HG02852 (cell line): ENCODE results near the gene COQ8A.
A peak's percentile ranks its signal among the peaks of the same experiment; 100 is the strongest.

Experiments
- ATAC-seq: cut with Tn5 transposase; IDR thresholded peaks from one replicate; pipeline ENCODE4 v1.9.1; 2021; ENCODE audit warnings: mild to moderate bottlenecking, moderate library complexity; ENCODE audit not compliant: unreplicated experiment

Gene COQ8A

DNA sequence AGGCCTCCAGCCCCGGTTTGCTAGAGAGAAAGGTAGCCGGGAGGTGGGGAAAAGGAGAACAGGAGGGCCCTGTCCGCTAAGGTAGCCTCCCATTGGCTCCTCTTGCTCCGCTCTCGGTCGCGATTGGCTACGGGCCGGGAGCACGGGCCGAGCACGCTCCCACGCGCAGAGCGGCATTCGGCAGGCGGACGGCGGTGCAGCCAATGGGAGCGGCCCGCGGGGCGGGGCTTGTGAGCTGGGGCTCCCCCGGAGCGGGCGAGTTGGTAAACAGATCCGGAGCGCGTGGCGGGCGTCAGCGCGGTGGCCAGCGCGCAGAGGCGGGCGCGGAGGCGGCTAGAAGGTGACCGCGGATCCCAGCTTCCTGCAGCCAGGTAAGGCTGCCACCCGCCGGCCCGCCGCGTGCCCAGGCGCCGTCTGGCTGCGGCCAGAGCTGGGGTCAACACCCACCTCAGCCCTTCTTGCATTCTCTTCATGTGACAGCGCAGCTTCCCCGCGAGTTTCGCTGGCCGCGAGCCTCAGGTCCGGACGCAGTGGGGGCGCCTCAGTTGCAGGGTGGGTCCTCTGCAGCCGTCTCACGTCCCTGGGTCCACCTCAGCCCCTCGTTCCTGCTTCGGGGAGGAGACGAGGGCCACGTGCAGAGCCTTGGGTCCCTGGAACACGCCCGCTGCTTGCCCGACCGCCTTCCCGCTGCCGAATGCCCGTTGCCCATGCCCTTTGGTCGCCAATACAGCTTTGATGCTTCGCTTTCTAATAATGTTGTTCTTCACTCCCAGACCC, at the start of gene COQ8A:
Gene COQ8A (plus strand): TSS at position 266 of the 777 bp plus-strand sequence. CDS start 21,092 bp downstream, outside the sequence.
- peak; percentile 96 for ATAC-seq

- ATAC-seq = no peak
Observed at GRCh38 chr1:226890331-226891108, 49.6 kb upstream of the COQ8A start.

- no peak for ATAC-seq
Observed at GRCh38 chr1:226891346-226891745, 48.7 kb upstream of the COQ8A start.

DNA sequence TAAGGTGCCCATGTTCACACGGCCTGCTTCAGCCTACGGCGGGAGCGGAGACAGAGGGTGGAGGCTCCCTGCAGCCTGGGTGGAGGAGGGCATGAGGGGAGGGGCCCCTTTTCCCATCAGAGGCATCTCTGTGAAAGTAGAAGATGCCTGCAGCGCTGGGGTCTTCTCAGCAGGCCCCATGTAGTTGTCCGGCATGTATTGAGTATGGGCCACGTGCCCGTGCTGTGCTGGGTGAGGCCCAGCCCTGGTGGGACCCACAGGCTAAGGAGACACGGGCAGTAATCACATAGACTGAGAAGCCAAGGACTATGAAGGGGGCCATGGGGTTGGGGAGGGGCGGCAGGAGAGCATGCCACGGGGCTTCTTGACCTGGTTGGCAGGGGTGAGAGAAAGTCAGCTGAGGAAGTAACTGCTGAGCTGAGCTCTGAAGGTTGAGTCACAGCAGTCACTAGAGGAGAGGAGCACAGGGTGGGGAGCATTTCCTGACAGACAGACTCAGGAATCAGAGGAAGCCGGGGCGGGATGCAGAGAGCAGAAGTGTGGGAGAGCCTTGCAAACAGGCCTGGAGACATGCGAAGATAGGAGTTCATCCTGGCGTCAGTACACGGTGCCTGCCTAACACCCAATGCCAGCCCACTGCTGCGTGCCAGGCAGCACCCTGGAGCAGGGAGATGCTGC, 48.1 kb upstream of the COQ8A start:
- no peak for ATAC-seq

GRCh38 chr1:226892524-226892875, 47.6 kb upstream of the COQ8A start:
- ATAC-seq = no peak

- ATAC-seq = no peak
Observed at GRCh38 chr1:226893936-226894335, 46.2 kb upstream of the COQ8A start.

GRCh38 chr1:226894826-226895225, 45.3 kb upstream of the COQ8A start:
- ATAC-seq = no peak

GRCh38 chr1:226895644-226896043, 44.5 kb upstream of the COQ8A start:
- no peak for ATAC-seq

DNA sequence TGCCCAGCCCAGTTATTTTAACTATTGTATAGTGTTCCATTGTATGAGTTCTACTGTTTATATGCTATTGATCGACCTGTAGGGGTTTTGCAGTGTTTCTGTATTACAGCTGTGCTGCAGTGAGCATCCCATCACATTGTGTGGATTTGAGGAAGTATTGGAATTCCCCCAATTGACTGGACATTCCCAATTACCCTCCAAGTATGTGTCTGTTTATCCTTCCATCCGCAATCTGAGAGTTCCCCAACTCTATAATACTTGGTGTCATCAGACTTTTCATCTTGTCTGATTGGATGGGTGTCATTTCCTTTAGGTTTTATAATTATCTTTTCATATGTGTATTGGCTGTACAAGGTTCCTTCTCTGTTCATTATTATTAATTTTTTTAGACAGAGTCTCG, 41.8 kb upstream of the COQ8A start:
- ATAC-seq = no peak

DNA sequence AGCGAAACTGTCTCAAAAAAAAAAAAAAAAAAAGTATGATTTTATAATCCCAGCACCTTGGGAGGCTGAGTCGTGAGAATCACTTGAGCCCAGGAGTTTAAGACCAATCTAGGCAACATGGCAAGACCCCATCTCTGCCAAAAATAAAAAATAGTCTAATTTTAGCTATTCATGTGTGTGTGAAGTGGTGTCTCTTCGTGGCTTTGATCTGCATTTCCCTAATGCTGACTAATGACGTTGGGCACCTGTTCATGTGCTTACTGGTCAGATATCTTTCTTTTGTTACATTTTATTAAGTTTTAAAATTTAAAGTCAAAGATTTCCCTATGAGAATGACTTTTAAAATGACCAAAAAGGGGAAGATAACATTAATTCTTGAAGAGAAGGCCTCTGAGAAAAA, 38.7 kb upstream of the COQ8A start:
- ATAC-seq = no peak

DNA sequence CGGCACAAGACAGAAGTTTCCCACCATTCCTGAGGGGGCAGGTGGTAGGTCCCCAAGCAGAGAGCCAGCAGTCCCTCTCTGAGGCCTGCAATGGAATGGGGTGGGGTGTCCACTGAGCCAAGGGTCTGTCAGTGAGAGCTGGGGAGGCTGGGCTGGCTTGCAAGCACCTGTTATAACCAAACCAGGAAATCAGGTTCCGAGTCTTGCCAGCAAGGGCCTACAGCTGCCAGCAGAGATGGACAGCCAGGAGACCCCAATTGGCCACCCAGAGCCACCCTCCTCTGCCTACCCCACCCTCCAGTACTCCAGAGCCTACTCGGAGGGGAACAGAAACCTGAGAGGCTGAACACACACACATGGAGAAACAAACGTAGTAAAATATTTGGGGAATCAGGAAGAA, 37.5 kb upstream of the COQ8A start:
- no peak for ATAC-seq

DNA sequence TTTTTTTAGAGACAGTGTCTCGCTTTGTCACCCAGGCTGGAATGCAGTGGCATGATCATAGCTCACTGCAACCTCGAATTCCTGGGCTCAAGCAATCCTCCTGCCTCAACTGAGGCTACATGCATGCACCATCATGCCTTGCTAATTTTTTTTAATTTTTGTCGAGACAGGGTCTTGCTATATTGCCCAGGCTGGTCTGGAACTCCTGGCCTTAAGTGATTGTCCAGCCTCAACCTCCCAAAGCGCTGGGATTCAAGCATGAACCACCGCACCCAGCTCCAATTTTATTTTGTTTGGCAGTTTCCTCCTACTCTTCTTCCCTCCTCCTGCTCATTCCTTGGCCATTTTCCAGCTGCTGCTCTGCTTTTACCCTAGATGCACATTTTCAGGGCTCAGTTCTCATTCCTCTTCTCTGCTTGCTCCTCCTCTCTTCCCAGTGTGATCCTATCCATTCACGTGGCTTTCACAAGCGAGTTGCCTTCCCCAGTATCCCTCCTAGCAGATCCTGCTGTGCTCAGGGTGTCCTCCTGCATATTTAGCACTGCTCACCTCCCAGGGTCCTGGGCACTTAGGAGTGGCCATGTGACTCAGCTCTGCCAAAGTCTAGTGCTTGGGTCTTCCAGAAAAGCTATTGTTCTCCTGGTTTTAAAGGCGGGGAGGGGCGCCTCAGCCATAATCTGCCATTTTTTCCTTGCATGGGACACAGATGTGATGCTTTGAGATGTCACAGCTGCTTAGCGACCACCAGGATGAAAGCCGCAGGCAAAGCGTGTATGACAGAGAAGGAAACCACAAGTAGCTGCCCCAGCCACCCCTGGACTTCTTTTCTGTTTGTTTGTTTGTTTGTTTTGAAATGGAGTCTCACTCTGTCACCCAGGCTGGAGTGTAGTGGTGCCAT, 36.0 kb upstream of the COQ8A start:
- no peak for ATAC-seq

- no peak for ATAC-seq
Observed at GRCh38 chr1:226904772-226905171, 35.3 kb upstream of the COQ8A start.

DNA sequence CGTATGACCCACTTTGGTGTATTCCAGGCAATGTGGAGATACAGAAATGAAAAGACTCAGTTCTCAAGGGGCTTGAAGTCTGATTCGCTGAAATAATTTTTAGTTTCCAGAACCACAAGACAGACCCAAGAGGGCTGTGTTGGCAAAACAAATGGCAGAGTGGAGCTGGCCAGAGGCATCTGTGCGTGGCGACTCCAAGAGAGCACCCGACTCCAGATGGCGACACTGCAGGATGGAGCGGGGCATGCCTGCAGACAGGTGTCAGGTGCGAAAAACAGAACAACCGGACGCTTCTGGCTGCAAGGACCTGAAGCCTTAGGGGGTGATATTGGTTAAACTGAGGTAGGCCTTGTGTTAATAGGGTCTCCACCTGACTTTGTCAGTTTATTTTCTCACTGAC, 31.7 kb upstream of the COQ8A start:
- ATAC-seq = no peak

GRCh38 chr1:226908913-226909312, 31.2 kb upstream of the COQ8A start:
- ATAC-seq = no peak

DNA sequence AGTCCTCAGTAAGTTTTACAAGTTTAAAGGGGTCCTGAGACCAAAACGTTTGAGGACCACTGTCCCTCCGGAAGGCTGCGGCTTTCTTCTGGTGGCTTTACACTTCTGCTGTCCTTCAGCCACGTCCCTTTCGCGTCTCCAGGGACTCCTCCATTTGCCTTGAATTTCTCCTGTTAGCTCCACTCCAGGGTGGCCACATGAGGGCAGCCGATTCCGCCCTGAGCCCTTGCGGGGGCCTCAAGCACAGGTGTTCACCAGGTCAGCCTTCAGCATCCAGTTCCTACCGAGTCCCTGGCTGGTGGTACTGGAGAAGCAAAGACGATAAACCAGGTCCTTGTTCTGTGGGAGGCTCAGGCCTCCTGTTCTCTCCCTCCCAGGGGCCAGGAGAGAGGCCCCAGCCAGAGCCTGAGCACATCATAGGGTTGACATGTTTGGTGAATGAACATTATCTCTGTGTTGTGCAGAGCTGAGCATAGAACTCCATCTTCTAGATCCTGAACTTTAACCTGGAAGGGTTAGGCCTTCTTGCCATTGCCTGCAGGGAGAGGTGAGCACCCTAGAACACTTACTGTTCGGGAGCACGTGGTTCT, 27.4 kb upstream of the COQ8A start:
- ATAC-seq = peak; percentile 47

- ATAC-seq = no peak
Observed at GRCh38 chr1:226915672-226915995, 24.5 kb upstream of the COQ8A start.

GRCh38 chr1:226916497-226916896, 23.6 kb upstream of the COQ8A start:
- ATAC-seq = no peak

DNA sequence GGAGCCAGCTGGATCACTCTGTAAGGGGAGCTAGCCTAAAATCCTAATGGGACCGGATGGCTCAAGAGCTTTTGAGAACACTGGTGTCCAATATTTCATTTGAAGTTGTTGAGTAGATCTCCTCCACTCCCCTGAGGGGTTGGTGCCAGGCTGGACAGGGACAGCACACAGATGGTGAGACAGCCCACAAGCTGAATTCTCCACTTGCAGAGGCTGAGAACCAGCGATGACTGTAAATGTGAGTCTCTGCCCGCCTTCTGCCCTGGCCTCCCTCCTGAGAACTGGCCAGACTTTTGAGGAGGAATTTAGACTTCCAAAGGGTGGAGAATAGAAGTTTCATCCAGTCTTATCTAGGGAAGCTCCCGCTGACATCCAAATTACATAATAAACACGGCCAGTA, 20.5 kb upstream of the COQ8A start:
- ATAC-seq = no peak

- ATAC-seq = no peak
Observed at GRCh38 chr1:226919995-226920394, 20.1 kb upstream of the COQ8A start.
